GM12878 (cell line): ENCODE results near the gene INTS6. TPM values are rescaled to one million over a fixed set of nuclear protein-coding genes. Genes with fewer than 3 reads are reported as not detected.

Source experiments
- CBFB ChIP-seq: IDR thresholded peaks from 2 replicates; pipeline ENCODE4 v1.6.1; 2016; ENCODE audit warnings: antibody characterized with exemption, low read depth
- E2F4 ChIP-seq: IDR thresholded peaks from 2 replicates; pipeline ENCODE4 v1.6.1; 2012; ENCODE audit warnings: low read depth, low read length, improper control_type of control experiment
- ETV6 ChIP-seq, 2 experiments: fragments of 450-650 bp in 1 of 2; IDR thresholded peaks in 1 of 2; conservative IDR thresholded peaks in 1 of 2; 2 replicates each; pipeline ENCODE4 v1.6.1; 2014; ENCODE audit warnings: antibody characterized with exemption in 1 of 2, borderline replicate concordance in 1 of 2, low read depth in 1 of 2, mild to moderate bottlenecking in 1 of 2, moderate library complexity in 1 of 2
- GABPA ChIP-seq: IDR thresholded peaks from 2 replicates; pipeline ENCODE4 v1.6.1; 2014; ENCODE audit warnings: antibody characterized with exemption, low read depth, mild to moderate bottlenecking, inconsistent platforms
- HDAC2 ChIP-seq: fragments of 200-600 bp; sonication (generic); IDR thresholded peaks from 2 replicates; pipeline ENCODE4 v1.6.1; 2017
- IRF3 ChIP-seq: fragments of 450-650 bp; IDR thresholded peaks from 2 replicates; pipeline ENCODE4 v1.6.1; 2014; ENCODE audit warnings: mild to moderate bottlenecking
- MTA3 ChIP-seq: IDR thresholded peaks from 2 replicates; pipeline ENCODE4 v1.6.1; 2012; ENCODE audit warnings: low read length, inconsistent platforms, borderline replicate concordance
- MYC ChIP-seq: IDR thresholded peaks from 2 replicates; pipeline ENCODE4 v1.6.1; 2011; ENCODE audit warnings: mild to moderate bottlenecking, low read length, moderate library complexity, inconsistent platforms; ENCODE audit not compliant: insufficient read depth, insufficient replicate concordance, insufficient read length, severe bottlenecking
- PAX5 ChIP-seq: IDR thresholded peaks from 2 replicates; pipeline ENCODE4 v1.6.1; 2011; ENCODE audit warnings: low read depth, low read length, borderline replicate concordance
- SP1 ChIP-seq: IDR thresholded peaks from one replicate; pipeline ENCODE4 v1.6.1; 2011; ENCODE audit warnings: low read depth, low read length
- SREBF2 ChIP-seq: IDR thresholded peaks from 2 replicates; pipeline ENCODE4 v1.6.1; 2012; ENCODE audit warnings: mild to moderate bottlenecking, low read length
- USF1 ChIP-seq: IDR thresholded peaks from 2 replicates; pipeline ENCODE4 v1.6.1; 2011; ENCODE audit warnings: borderline replicate concordance, low read depth, mild to moderate bottlenecking, moderate library complexity, mixed read lengths, low read length; ENCODE audit not compliant: insufficient read depth; ENCODE audit errors: extremely low read length
- YBX1 ChIP-seq: fragments of 450-650 bp; IDR thresholded peaks from 2 replicates; pipeline ENCODE4 v1.6.1; 2016; ENCODE audit warnings: antibody characterized with exemption
- ZBTB40 ChIP-seq: fragments of 450-650 bp; IDR thresholded peaks from 2 replicates; pipeline ENCODE4 v1.6.1; 2016; ENCODE audit warnings: mild to moderate bottlenecking, moderate library complexity, borderline replicate concordance
- ZNF217 ChIP-seq: fragments of 450-650 bp; IDR thresholded peaks from 2 replicates; pipeline ENCODE4 v1.6.1; 2017; ENCODE audit warnings: antibody characterized with exemption, mild to moderate bottlenecking
- ZNF384 ChIP-seq: IDR thresholded peaks from 2 replicates; pipeline ENCODE4 v1.6.1; 2012; ENCODE audit warnings: low read depth, mild to moderate bottlenecking, low read length, improper control_type of control experiment, borderline replicate concordance
- ZNF592 ChIP-seq: fragments of 450-650 bp; IDR thresholded peaks from 2 replicates; pipeline ENCODE4 v1.6.1; 2017; ENCODE audit warnings: mild to moderate bottlenecking, moderate library complexity
- polyA plus RNA-seq, 11 experiments: library from polyadenylated mRNA; depleted of rRNA in 4 of 11; unstranded in 6 of 11; stranded (reverse) in 5 of 11; fragments of >200 nt; fragmentation: Nextera tagmentation in 4 of 11; fragmentation: Illumina TruSeq in 1 of 11; extraction: Ambion mirVana in 4 of 11; extraction: Trizol in 1 of 11; gene quantifications; 1 replicate in 1 of 11; 2 replicates in 10 of 11; pipeline versions ENCODE4 v1.2.1 to v1.2.3, GENCODE V29; 2011 to 2016; ENCODE audit warnings: inconsistent platforms in 2 of 11, missing spikeins in 2 of 11, low read depth in 1 of 11
- total RNA-seq, 4 experiments: library from RNA; depleted of rRNA in 3 of 4; stranded (reverse); fragments of >200 nt in 3 of 4; fragmentation: Illumina TruSeq in 1 of 4; extraction: Trizol in 1 of 4; gene quantifications; 2 replicates each; pipeline versions ENCODE4 v1.2.1 to v1.2.3, GENCODE V29; 2013 to 2021

Gene INTS6
- total and polyA plus RNA-seq, 10 of the 15 experiments (the other 5 are each of a cell fraction or from before 2014, with no cell fraction given), result 7.2 to 57.7 (median 30.9) TPM

GRCh38 chr13:51502153-51502651 lies 49.4 kb upstream of the INTS6 start (continued):
- TF ChIP-seq IRF3, result no peak
- no peak for TF ChIP-seq E2F4
- TF ChIP-seq ZNF217, result peak; percentile 53; the same call in 1 of the 2 replicates
- no peak for TF ChIP-seq ZBTB40
- TF ChIP-seq GABPA, result peak; percentile 74; the same call in 1 of the 2 replicates
- no peak for TF ChIP-seq YBX1
- TF ChIP-seq SP1, result no peak
- no peak for TF ChIP-seq SREBF2
- TF ChIP-seq HDAC2, result no peak
- TF ChIP-seq ZNF384, result no peak
- TF ChIP-seq USF1, result no peak
- TF ChIP-seq ZNF592, result no peak
- peak in 1 of 2 experiments; percentile 95; a peak in 2 of 4 replicates for TF ChIP-seq ETV6 (conservative IDR thresholded peaks at IDR 0.05 in 1 of 2, IDR thresholded peaks at IDR 0.05 in 1 of 2; ENCODE audit: borderline replicate concordance in 1 of 2, low read depth in 1 of 2)
- TF ChIP-seq PAX5, result peak; percentile 37; the same call in 1 of the 2 replicates
- TF ChIP-seq MTA3, result peak; percentile 91; the same call in 1 of the 2 replicates
- no peak for TF ChIP-seq CBFB
- TF ChIP-seq MYC, result no peak
